C4-2B (cell line): ENCODE data around the gene RHBG.

Source experiments
- CTCF ChIP-seq: fragments of 450-650 bp; conservative IDR thresholded peaks from 2 replicates; pipeline ENCODE4 v1.5.1; 2017; ENCODE audit warnings: mild to moderate bottlenecking
- ZFX ChIP-seq: fragments of 450-650 bp; IDR thresholded peaks from 2 replicates; pipeline ENCODE4 v1.6.1; 2017

- no peak for TF ChIP-seq CTCF
- no peak for TF ChIP-seq ZFX
Measured at GRCh38 chr1:156427957-156428356, 58.9 kb downstream of the RHBG start.
